HUDEP-2 (cell line): ENCODE measurements around the gene LYPD6B.
A peak's percentile ranks its signal among the peaks of the same experiment; 100 is the strongest.

Source experiments
- DNase-seq, 76 experiments: peaks; one replicate each; lab custom pipeline; 2025; ENCODE audit not compliant: unreplicated experiment in 76 of 76; lab: John Stamatoyannopoulos, UW

LYPD6B gene

DNA sequence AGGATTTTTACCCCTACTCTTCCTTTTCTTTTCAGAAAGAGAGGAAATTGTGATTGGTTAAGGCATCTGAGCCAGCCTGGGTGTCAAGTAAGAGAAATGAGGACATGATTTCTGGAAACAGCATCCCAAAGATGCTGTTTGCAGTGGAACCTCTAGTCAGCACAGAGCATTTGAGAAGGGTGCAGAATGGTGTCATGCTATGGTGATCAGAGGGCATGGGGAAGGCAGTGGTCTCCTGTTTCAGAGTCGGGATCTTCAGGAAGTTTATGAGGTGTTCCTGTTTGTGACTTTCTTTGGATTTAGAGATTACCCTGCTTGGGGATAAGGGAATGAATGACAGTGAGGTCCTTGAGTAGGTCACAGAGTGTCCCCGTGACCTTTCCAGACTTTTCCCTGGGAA lies 117.5 kb downstream of the LYPD6B start:
- no peak for DNase-seq

- no peak for DNase-seq
These were observed 118.7 kb downstream of the LYPD6B start for GRCh38 chr2:149156971-149157740.

GRCh38 chr2:149158957-149159356 lies 120.5 kb downstream of the LYPD6B start:
- DNase-seq = no peak

DNA sequence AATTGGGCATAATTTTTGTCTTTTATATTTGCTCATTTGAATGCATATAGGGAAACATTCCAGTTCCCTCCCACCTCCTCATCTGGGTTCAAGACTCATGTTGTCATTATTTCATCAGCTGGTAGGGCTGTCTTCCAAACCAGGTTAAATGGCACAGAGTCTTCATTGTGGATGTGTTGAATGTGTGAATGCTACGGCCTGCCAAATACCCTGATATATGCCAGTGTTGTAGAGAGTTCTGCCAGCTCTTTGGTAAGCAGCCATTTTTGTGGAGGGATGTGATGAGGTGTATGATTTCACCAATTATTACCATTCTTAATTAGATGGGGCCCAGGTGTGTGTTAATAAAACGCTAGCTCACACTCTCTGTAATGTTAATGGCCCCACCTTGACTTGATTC lies 121.7 kb downstream of the LYPD6B start:
- no peak for DNase-seq

- DNase-seq = no peak
These were observed 122.3 kb downstream of the LYPD6B start for GRCh38 chr2:149160701-149161217.

- DNase-seq = no peak
These were observed 123.2 kb downstream of the LYPD6B start for GRCh38 chr2:149161481-149162225.

DNA sequence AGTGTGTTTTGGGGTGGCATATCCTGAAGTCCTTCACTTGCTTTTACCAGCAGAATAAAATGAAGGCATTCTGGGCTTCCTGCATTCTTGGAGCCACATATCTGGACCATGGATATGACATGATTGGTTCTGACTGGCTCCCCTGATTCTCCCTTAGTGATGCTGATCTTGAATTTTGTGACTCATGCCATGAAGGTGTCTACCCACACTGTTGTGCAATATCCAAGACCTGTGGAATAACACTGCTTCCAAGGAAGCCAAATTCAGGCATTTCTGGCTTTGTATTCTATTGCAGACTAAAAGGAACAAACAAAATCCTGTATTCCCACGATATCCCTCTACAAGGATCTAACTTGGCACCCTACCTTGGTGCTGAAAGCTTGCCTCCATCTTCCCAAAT lies 125.8 kb downstream of the LYPD6B start:
- no peak for DNase-seq

DNA sequence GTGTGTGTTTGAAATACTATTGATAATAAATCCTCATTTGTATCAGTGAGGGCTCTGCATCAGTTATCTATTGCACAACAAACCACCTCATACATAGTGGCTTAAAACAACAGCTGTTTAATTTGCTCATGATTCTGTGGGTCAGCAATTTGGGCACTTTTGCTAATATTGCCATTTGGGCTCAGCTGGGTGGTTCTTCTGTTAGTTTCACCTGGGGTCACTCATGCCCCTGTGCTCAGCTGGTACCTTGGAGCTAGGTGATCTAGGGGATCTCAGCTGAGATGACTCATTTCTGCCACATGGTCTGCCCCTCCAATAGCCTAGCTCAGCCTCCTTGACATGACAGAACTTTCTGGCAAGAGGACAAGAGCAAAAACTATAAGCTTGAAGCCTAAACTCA lies 126.3 kb downstream of the LYPD6B start:
- DNase-seq = no peak

- DNase-seq = no peak
These were observed 128.7 kb downstream of the LYPD6B start for GRCh38 chr2:149167001-149167780.

DNA sequence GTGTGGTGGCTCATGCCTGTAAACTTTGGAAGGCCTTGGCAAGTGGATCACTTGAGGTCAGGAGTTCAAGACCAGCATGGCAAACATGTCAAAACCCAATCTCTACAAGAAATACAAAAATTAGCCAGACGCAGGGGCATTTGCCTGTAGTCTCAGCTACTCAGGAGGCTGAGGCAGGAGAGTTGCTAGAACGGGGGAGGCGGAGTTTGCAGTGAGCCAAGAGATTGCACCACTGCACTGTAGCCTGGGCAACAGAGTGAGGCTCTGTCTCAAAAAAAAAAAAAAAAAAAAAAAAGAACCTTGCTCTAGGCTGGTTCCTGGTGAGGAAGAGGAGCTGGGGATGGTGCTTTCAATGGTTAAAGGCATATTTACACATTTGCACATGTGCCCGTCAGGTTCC lies 129.4 kb downstream of the LYPD6B start:
- DNase-seq = no peak

- no peak for DNase-seq
These were observed 131.2 kb downstream of the LYPD6B start for GRCh38 chr2:149169656-149170055.

GRCh38 chr2:149170156-149170555 lies 131.7 kb downstream of the LYPD6B start:
- no peak for DNase-seq

- DNase-seq = peak in 3 of 76 experiments; percentile 6 to 17 (median 8)
These were observed 132.4 kb downstream of the LYPD6B start for GRCh38 chr2:149170911-149171310.

DNA sequence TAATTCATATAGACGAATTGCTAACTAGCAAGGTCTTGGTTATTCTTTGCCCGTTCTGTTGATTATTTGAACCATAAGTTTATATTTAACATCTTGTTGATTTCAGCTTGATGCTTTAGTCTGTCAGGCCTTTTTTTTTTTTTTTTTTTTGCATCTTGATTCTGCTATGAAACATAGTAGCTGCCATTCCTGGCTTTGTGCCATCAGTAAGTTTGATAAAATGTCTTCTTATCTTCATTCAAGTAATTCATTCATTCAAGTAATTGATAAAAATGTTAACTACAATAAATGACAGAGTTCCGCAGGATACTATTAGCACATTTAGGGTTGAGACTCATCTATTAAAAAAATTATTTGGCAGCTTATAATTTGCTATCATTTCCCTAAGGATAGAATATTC lies 134.7 kb downstream of the LYPD6B start:
- no peak for DNase-seq

GRCh38 chr2:149175956-149176355 lies 137.5 kb downstream of the LYPD6B start:
- DNase-seq = no peak

- no peak for DNase-seq
These were observed 140.1 kb downstream of the LYPD6B start for GRCh38 chr2:149178612-149179011.

- DNase-seq = no peak
These were observed 141.9 kb downstream of the LYPD6B start for GRCh38 chr2:149180226-149180875.

DNA sequence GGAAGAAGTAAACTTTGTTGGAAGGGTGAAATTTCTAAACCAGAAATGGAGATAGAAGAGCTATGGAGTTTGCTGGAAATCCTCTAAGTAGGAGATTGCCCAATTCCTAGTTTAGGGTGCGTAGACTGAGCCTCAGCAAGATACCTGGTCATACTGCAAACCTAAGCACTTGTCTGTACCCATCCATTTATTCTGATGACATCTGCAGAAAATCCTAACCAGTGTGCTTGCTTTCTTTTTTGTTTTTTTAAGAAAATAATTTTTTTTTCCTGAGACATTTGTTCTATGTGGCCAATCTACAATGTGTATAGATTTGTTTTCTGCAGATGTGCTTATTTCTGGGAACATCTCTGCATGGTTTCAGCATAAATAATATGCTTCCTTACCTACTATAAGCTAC lies 144.7 kb downstream of the LYPD6B start:
- no peak for DNase-seq

DNA sequence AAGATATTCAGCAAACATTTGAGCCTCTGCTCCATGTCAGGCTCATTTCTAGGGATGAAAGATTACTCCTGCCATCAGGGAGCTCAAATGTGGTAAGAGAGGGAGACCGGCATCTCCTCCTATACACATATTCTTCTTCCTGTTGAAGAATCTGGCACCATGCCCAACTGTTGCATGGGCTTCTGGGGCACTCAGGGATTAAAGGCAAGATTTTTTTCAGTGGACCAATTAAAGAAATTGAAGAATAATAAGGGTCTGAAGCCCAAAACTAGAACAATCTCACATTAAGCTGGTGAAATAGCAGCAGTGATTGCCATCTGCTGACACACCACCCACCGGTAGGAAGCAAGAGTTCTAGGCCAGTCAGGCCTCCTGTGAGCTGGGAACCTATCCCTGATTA lies 146.5 kb downstream of the LYPD6B start:
- DNase-seq = no peak

- no peak for DNase-seq
These were observed 147.5 kb downstream of the LYPD6B start for GRCh38 chr2:149185942-149186490.
